CD1c-positive myeloid dendritic cell (primary cell): ENCODE data around the gene ZNF655.

Source experiments
- DNase-seq: peaks from one replicate; pipeline ENCODE4 v3.0.0-alpha.2; 2016; ENCODE audit errors: extremely low spot score

The ZNF655 gene

GRCh38 chr7:99606531-99606930 lies 48.1 kb downstream of the ZNF655 start:
- DNase-seq = no peak

- DNase-seq = no peak
These were observed 49.1 kb downstream of the ZNF655 start for GRCh38 chr7:99607548-99607947.

- no peak for DNase-seq
These were observed 56.1 kb downstream of the ZNF655 start for GRCh38 chr7:99614495-99614894.

- DNase-seq = no peak
These were observed 57.5 kb downstream of the ZNF655 start for GRCh38 chr7:99615989-99616358.

GRCh38 chr7:99616359-99617191 lies 58.1 kb downstream of the ZNF655 start, which contains the start of gene ZSCAN25:
TSS of gene ZSCAN25 (plus strand) at chr7:99616946. CDS start at chr7:99619607, 2,661 bp downstream.
- peak; percentile 85 for DNase-seq

- DNase-seq = no peak
These were observed 58.8 kb downstream of the ZNF655 start for GRCh38 chr7:99617192-99617781.

GRCh38 chr7:99618726-99619125 lies 60.3 kb downstream of the ZNF655 start:
- no peak for DNase-seq

GRCh38 chr7:99619571-99620130 lies 61.2 kb downstream of the ZNF655 start:
- no peak for DNase-seq

GRCh38 chr7:99621271-99621670 lies 62.8 kb downstream of the ZNF655 start:
- DNase-seq = no peak

- DNase-seq = no peak
These were observed 64.2 kb downstream of the ZNF655 start for GRCh38 chr7:99622596-99622995.

GRCh38 chr7:99623091-99623693 lies 64.8 kb downstream of the ZNF655 start:
- DNase-seq = no peak

- DNase-seq = no peak
These were observed 65.4 kb downstream of the ZNF655 start for GRCh38 chr7:99623702-99624447.

GRCh38 chr7:99624484-99624883 lies 66.0 kb downstream of the ZNF655 start:
- DNase-seq = peak; percentile 22

GRCh38 chr7:99625321-99625720 lies 66.9 kb downstream of the ZNF655 start:
- DNase-seq = no peak

- DNase-seq = no peak
These were observed 67.5 kb downstream of the ZNF655 start for GRCh38 chr7:99625961-99626360.
